PC-3 (cell line): ENCODE results near the gene METTL24. TPM values are rescaled to one million over a fixed set of nuclear protein-coding genes. Genes with fewer than 3 reads are reported as not detected.
A peak's percentile ranks its signal among the peaks of the same experiment; 100 is the strongest.

ENCODE experiments used
- ATAC-seq: fragments of 200-7000 bp; cut with Tn5 transposase; 2 replicates; pipeline ENCODE4 v1.9.1; 2020; ENCODE audit warnings: mild to moderate bottlenecking, moderate library complexity
- BruUV-seq: library from RNA; stranded (reverse); fragments of 400-500 nt; replicated peaks from 2 replicates; lab custom pipeline; 2021; lab: Mats Ljungman, UMichigan
- CTCF ChIA-PET: fragments of 300-600 bp; sonication (Branson Sonifier 250); formaldehyde crosslinking; loops from one replicate; lab custom pipeline; 2022; ENCODE audit warnings: antibody characterized with exemption; lab: Charles Lee
- POLR2A ChIA-PET: fragments of 300-600 bp; sonication (Branson Sonifier 250); formaldehyde crosslinking; loops from one replicate; lab custom pipeline; 2022; ENCODE audit warnings: antibody characterized with exemption; ENCODE audit not compliant: unreplicated experiment; lab: Charles Lee
- DNase-seq: peaks from one replicate; pipeline ENCODE4 v3.0.0-alpha.2; 2015
- H2AFZ ChIP-seq: fragments of 300-600 bp; sonication (generic); 2 replicates; pipeline ENCODE4 v1.6.0; 2016; ENCODE audit warnings: antibody characterized with exemption, low read length
- H3F3A ChIP-seq: fragments of 300-600 bp; sonication (generic); one replicate; pipeline ENCODE4 v1.6.0; 2017; ENCODE audit warnings: antibody characterized with exemption, low read length, control low read depth, mild to moderate bottlenecking; ENCODE audit not compliant: unreplicated experiment
- H3K27ac ChIP-seq: fragments of 300-600 bp; sonication (generic); 2 replicates; pipeline ENCODE4 v1.5.1; 2016; ENCODE audit warnings: mild to moderate bottlenecking, low read length
- H3K27me3 ChIP-seq: fragments of 300-600 bp; sonication (generic); 2 replicates; pipeline ENCODE4 v1.6.1; 2016; ENCODE audit warnings: low read length, mixed read lengths
- H3K36me3 ChIP-seq: fragments of 300-600 bp; sonication (generic); 2 replicates; pipeline ENCODE4 v1.6.1; 2016; ENCODE audit warnings: low read depth, mixed run types, low read length, mixed read lengths
- H3K4me1 ChIP-seq: fragments of 300-600 bp; sonication (generic); 2 replicates; pipeline ENCODE4 v1.5.1; 2016; ENCODE audit warnings: low read length; ENCODE audit not compliant: insufficient read depth
- H3K4me2 ChIP-seq: fragments of 300-600 bp; sonication (generic); 2 replicates; pipeline ENCODE4 v1.6.0; 2016; ENCODE audit warnings: low read length
- H3K4me3 ChIP-seq: fragments of 300-600 bp; sonication (generic); 2 replicates; pipeline ENCODE4 v1.5.1; 2016; ENCODE audit warnings: mild to moderate bottlenecking, low read length, mixed read lengths
- H3K79me2 ChIP-seq: fragments of 300-600 bp; sonication (generic); 2 replicates; pipeline ENCODE4 v1.6.1; 2017; ENCODE audit warnings: low read length, mixed read lengths
- H3K9ac ChIP-seq: fragments of 300-600 bp; sonication (generic); 2 replicates; pipeline ENCODE4 v1.6.0; 2016; ENCODE audit warnings: mild to moderate bottlenecking, low read length
- H3K9me2 ChIP-seq: fragments of 300-600 bp; sonication (generic); replicated peaks from 2 replicates; pipeline ENCODE4 v1.6.1; 2016; ENCODE audit warnings: mixed run types, low read length, mixed read lengths
- H3K9me3 ChIP-seq: fragments of 300-600 bp; sonication (generic); 2 replicates; pipeline ENCODE4 v1.6.1; 2016; ENCODE audit warnings: low read length, mixed read lengths
- H4K20me1 ChIP-seq: fragments of 300-600 bp; sonication (generic); 2 replicates; pipeline ENCODE4 v1.6.1; 2016; ENCODE audit warnings: low read length, mixed read lengths
- EZH2 ChIP-seq: fragments of 300-600 bp; sonication (generic); IDR thresholded peaks from one replicate; pipeline ENCODE4 v1.6.1; 2017; ENCODE audit warnings: antibody characterized with exemption, mild to moderate bottlenecking, low read length; ENCODE audit not compliant: unreplicated experiment
- EZH2phosphoT487 ChIP-seq: fragments of 300-600 bp; sonication (generic); IDR thresholded peaks from 2 replicates; pipeline ENCODE4 v1.6.1; 2018; ENCODE audit warnings: mild to moderate bottlenecking, antibody characterized with exemption, low read length, borderline replicate concordance
- intact Hi-C: fragments of 100-400 bp; cut with micrococcal nuclease; formaldehyde crosslinking; loops from 2 replicates; pipeline ENCODE4 v1.9.0; 2023
- total RNA-seq: library from RNA; depleted of rRNA; stranded (reverse); fragments of >200 nt; gene quantifications from 2 replicates; pipeline ENCODE4 v1.2.3, GENCODE V29; 2014
- TF ChIP-seq, protein P1 (sequence below): fragments of 300-600 bp; sonication (generic); conservative IDR thresholded peaks from 2 replicates; pipeline ENCODE4 v1.5.1; 2017; ENCODE audit warnings: antibody characterized with exemption, low read depth, mild to moderate bottlenecking, low read length

The METTL24 gene
- total RNA-seq, 1 experiment from 2014 or later: not detected

DNA sequence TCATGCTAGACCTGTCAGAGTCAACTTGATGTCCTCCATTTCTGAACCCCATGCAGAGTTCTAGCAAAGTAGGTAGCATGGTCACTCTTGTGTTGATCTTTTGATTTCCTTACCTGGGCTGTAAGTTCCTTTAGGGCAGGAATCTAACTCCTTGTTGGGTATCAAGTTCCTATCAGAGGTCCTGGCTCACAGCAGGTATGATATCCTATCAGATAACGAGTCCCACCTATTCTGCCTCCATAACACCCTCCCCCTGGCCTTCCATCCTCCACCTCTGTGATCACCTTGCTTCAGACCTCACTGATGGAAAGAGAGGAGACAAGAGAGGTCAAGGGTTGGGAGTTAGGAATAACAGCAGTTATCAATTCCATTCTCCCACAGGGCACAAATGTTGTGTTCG lies 101.8 kb downstream of the METTL24 start:
- Histone ChIP-seq H3K9me2 (no peaks in the 10 kb centered on the region), H3K4me2 (no peak overlapping the region), H2AFZ (no peak overlapping the region), H3K9ac (no peak overlapping the region), H3K79me2 (no peaks in the 10 kb centered on the region), H3K9me3 (no peaks in the 10 kb centered on the region), H3K4me3 (no peak overlapping the region), H4K20me1 (no peaks in the 10 kb centered on the region), H3K4me1 (no peaks in the 10 kb centered on the region), H3K27me3 (no peaks in the 10 kb centered on the region), H3K27ac (no peak overlapping the region), H3K36me3 (no peaks in the 10 kb centered on the region), H3F3A (no peaks in the 10 kb centered on the region)
- DNase-seq (no peak), ATAC-seq (no peak)
- no TSS peak for BruUV-seq
- TF ChIP-seq, protein P1, sequence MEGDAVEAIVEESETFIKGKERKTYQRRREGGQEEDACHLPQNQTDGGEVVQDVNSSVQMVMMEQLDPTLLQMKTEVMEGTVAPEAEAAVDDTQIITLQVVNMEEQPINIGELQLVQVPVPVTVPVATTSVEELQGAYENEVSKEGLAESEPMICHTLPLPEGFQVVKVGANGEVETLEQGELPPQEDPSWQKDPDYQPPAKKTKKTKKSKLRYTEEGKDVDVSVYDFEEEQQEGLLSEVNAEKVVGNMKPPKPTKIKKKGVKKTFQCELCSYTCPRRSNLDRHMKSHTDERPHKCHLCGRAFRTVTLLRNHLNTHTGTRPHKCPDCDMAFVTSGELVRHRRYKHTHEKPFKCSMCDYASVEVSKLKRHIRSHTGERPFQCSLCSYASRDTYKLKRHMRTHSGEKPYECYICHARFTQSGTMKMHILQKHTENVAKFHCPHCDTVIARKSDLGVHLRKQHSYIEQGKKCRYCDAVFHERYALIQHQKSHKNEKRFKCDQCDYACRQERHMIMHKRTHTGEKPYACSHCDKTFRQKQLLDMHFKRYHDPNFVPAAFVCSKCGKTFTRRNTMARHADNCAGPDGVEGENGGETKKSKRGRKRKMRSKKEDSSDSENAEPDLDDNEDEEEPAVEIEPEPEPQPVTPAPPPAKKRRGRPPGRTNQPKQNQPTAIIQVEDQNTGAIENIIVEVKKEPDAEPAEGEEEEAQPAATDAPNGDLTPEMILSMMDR: no peak
- no peak for TF ChIP-seq EZH2
- TF ChIP-seq EZH2phosphoT487: no peak
- intact Hi-C loops: no loop called here
- POLR2A ChIA-PET: no interaction called here
- CTCF ChIA-PET: no interaction called here

DNA sequence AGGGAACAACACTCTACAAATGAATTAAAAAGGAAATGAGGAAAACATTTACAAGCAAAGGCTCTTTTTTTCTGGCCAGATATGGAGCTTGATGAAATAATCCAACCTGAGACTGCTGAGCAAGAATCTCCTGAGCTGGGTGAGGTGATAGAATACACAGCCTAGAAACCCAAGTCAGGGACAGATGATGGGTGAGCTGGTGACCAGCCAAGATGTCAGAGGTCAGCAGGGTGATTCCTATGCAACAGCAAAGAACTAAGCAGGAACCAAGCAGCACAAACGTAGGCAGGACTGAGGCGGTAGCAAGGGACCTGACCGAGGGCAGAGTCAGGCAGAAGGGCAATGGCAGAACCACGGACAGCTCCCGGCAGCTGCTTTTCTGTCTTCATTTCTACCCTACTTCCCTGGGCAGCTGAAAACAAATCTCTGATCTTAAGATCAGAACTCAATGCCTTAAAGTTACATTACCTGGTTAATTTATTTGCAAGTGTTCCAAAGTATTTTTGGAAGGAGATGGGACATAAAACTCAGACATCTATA lies 102.9 kb downstream of the METTL24 start:
- H4K20me1 ChIP-seq: no peaks in the 10 kb centered on the region
- H3K36me3 ChIP-seq: no peaks in the 10 kb centered on the region
- BruUV-seq: no TSS peak
- no peaks in the 10 kb centered on the region for H3K4me1 ChIP-seq
- H3K27ac ChIP-seq: no peak overlapping the region
- POLR2A ChIA-PET: no interaction called here
- no peak overlapping the region for H3K9ac ChIP-seq
- H3K9me3 ChIP-seq: no peaks in the 10 kb centered on the region
- no peaks in the 10 kb centered on the region for H3F3A ChIP-seq
- CTCF ChIA-PET: no interaction called here
- TF ChIP-seq, protein P1: no peak
- no peak for TF ChIP-seq EZH2phosphoT487
- TF ChIP-seq EZH2: no peak
- H2AFZ ChIP-seq: no peak overlapping the region
- no peak overlapping the region for H3K4me3 ChIP-seq
- no peaks in the 10 kb centered on the region for H3K27me3 ChIP-seq
- ATAC-seq (no peak), DNase-seq (peak; percentile 26)
- no peaks in the 10 kb centered on the region for H3K79me2 ChIP-seq
- no peaks in the 10 kb centered on the region for H3K9me2 ChIP-seq
- H3K4me2 ChIP-seq: no peak overlapping the region
- intact Hi-C loops: no loop called here

DNA sequence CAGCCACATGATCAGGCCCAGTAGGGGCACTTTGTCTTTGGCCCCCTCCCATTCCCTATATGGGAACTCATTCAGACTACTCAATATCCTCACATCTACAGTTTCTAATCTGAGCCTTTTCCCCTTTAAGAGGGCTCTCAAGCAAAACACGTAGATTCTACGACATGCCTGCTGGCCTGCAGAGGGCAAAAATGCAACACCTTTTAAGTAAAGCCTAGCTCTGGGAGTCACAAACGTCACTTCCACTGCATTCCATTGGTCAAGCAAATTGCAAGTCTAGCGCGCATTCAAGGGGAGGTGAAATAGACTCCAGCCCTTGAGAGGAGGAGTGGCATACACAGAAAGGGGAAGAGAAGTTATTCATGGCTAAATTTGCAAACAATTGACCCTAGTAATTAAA lies 107.3 kb downstream of the METTL24 start:
- no peak for ATAC-seq
- H3F3A ChIP-seq: no peaks in the 10 kb centered on the region
- TF ChIP-seq EZH2phosphoT487: no peak
- TF ChIP-seq EZH2: no peak
- TF ChIP-seq, protein P1: no peak
- H3K9me2 ChIP-seq: no peaks in the 10 kb centered on the region
- ChIA-PET POLR2A (no interaction called here), CTCF (no interaction called here)
- no peaks in the 10 kb centered on the region for H3K27me3 ChIP-seq
- H3K4me3 ChIP-seq: no peak overlapping the region
- H3K79me2 ChIP-seq: no peaks in the 10 kb centered on the region
- no peak for DNase-seq
- no peaks in the 10 kb centered on the region for H3K36me3 ChIP-seq
- H3K27ac ChIP-seq: no peak overlapping the region
- H3K4me1 ChIP-seq: no peaks in the 10 kb centered on the region
- no peak overlapping the region for H3K4me2 ChIP-seq
- no peaks in the 10 kb centered on the region for H4K20me1 ChIP-seq
- no peaks in the 10 kb centered on the region for H3K9me3 ChIP-seq
- H3K9ac ChIP-seq: no peak overlapping the region
- intact Hi-C loops: no loop called here
- no TSS peak for BruUV-seq
- H2AFZ ChIP-seq: no peak overlapping the region
